Activated T-helper 17 cell treated with anti-CD3 and anti-CD28 coated beads, Interleukin-2, amount 50 U/mL, for 72 hours (primary cell): ENCODE data around the gene PERCC1. TPM values are rescaled to one million over a fixed set of nuclear protein-coding genes. Genes with fewer than 3 reads are reported as not detected.
"Not testable (repeated sequence)": the region's sequence is repeated elsewhere in the genome, so short reads cannot be mapped to it uniquely, and the experiment has no call there.

Source experiments
- ATAC-seq: fragments of 150-1000 bp; cut with Tn5 transposase; replicated peaks from 2 replicates; pipeline ENCODE4 v1.10.0; 2021; ENCODE audit warnings: mild to moderate bottlenecking, moderate library complexity
- H3K27ac Mint-ChIP-seq: one replicate; pipeline ENCODE4 v1.8.0; 2022; ENCODE audit warnings: mixed read lengths
- H3K27me3 Mint-ChIP-seq: one replicate; pipeline ENCODE4 v1.8.0; 2022; ENCODE audit warnings: mixed read lengths
- H3K36me3 Mint-ChIP-seq: one replicate; pipeline ENCODE4 v1.8.0; 2022; ENCODE audit warnings: low read depth, mild to moderate bottlenecking, mixed read lengths
- H3K4me1 Mint-ChIP-seq: one replicate; pipeline ENCODE4 v1.8.0; 2022; ENCODE audit warnings: mixed read lengths
- H3K4me3 Mint-ChIP-seq: one replicate; pipeline ENCODE4 v1.8.0; 2022; ENCODE audit warnings: mild to moderate bottlenecking, mixed read lengths
- H3K9me3 Mint-ChIP-seq: one replicate; pipeline ENCODE4 v1.8.0; 2022; ENCODE audit warnings: mixed read lengths
- total RNA-seq, 2 donors: library from RNA; stranded (reverse); gene quantifications; one replicate each; pipeline ENCODE4 v1.2.3, GENCODE V29; 2022

Gene PERCC1
- total RNA-seq, 2 donors from 2014 or later = not detected

DNA sequence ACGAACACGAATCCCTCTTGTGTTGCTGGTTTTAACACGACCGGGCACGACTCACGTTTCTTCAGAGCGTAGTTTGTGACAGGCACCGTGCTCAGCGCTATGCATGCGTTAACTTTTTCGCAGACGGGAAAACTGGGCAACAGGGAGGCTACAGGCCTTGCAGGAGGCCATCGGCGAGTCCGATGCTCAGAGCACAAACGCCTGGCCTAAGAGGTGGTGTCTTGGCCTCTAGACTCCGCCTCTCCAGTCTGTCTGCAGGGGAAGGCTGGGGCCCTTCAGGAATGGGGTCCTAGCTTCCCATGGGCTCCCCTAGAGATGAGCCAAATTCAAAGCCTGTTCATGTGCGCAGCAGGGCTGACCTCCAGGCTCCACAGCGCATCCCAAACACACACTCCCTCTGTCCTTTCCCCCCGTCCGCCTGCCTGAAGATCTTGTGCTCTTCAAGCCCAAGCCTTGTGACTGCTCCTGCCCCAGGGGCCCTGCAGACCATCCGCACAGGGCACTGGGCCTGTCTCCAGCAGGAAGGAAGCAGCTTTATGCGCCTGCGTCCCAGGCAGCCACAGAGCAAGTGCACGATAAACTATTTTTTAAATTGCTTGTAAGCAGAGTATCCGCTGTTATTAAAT lies 40.8 kb downstream of the PERCC1 start:
- no peak overlapping the region for H3K4me3 Mint-ChIP-seq
- H3K4me1 Mint-ChIP-seq = peaks cover 10% of the 10 kb centered on the region
- H3K27me3 Mint-ChIP-seq = no peaks in the 10 kb centered on the region
- no peak for ATAC-seq
- H3K36me3 Mint-ChIP-seq = no peaks in the 10 kb centered on the region
- no peak overlapping the region for H3K27ac Mint-ChIP-seq
- H3K9me3 Mint-ChIP-seq = no peaks in the 10 kb centered on the region

GRCh38 chr16:1472974-1473373 lies 42.1 kb downstream of the PERCC1 start:
- no peak for ATAC-seq
- Mint-ChIP-seq H3K4me1 (peaks cover 10% of the 10 kb centered on the region), H3K9me3 (no peaks in the 10 kb centered on the region), H3K36me3 (no peaks in the 10 kb centered on the region), H3K4me3 (peak overlapping the region; percentile 48), H3K27me3 (no peaks in the 10 kb centered on the region), H3K27ac (no peak overlapping the region)

DNA sequence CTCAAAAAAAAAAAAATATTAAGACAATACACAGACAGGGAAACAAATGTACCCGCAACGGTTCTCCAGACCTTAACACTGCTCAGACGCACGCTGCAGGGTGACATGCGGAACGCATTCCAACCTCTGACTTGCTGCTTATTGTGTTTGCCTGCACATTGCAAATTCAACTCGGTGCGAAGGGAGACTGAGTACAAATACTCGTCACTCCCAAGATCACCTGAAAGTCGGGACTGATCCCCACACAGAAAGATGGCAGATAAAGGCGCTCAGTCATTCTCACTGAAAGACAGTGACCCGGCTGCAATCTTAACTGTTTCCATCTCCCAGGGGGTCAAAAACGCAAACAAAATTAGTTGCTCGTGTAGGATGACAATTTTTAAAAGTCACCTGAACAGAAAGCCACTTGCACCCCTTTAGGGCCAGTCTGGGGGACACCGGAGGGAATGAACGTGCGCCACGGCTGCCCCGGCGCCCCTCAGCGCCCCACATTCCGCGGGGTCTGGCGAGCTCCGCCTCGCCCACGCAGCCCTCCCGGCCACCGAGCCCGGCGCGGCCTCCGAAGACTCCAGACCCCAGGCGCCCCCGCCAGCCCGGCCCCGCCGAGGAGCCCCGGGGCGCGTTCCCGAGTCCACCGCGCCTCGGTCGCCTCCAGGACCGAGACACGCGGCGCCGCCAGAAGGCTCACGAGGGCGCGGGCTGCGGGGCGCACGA lies 43.4 kb downstream of the PERCC1 start:
- no peak for ATAC-seq
- no peaks in the 10 kb centered on the region for H3K36me3 Mint-ChIP-seq
- no peak overlapping the region for H3K27ac Mint-ChIP-seq
- peaks cover 10% of the 10 kb centered on the region for H3K4me1 Mint-ChIP-seq
- peak overlapping the region; percentile 74 for H3K4me3 Mint-ChIP-seq
- no peaks in the 10 kb centered on the region for H3K27me3 Mint-ChIP-seq
- H3K9me3 Mint-ChIP-seq = no peaks in the 10 kb centered on the region

DNA sequence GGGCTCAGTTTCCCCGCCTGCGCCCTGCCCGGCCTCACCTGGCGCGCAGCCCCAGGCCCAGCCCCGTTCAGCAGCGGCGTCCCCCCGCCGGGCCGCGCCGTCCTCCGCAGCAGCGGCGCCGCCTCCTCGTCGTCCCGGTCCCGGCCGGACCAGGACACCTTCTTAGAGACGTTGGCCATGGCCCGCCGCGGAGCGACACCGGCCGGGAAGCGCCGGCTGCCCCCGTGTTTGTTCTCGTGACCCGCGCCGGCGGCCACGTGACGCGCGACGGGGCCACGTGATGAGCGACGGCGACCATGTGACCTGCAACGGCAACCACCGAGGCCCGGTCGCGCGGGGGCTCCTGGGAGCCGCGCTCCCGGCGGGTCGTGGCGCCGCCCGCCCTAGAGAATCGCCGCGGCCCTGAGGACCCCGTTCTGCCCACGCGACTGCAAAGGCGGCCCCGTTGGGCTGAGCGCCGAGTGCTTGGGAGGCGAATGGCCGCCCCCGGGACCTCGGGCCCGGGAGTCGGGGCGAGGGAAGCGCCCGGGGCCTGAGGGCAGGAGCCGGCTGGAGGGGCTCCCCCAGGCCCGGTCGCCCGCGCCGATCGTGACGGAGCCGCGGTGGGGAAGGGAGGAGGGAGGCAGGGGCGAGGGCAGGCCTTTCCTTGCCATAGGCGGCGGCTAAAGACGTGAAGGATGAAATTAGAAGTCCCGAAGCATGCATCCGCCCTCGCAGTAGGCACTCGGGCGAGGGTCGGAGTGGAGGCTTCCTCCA lies 44.1 kb downstream of the PERCC1 start, which contains the start of gene CLCN7:
Gene CLCN7 (minus strand): TSS at position 233 of the 756 bp plus-strand sequence. CDS start 54 bp downstream, at position 179.
- Mint-ChIP-seq H3K9me3 (no peaks in the 10 kb centered on the region), H3K4me3 (peak within 1 kb of the TSS; percentile 74), H3K36me3 (no peaks in the 10 kb centered on the region), H3K4me1 (peaks cover 10% of the 10 kb centered on the region), H3K27me3 (no peaks in the 10 kb centered on the region), H3K27ac (peak within 1 kb of the TSS; percentile 78)
- peak; percentile 98 for ATAC-seq

- no peaks in the 10 kb centered on the region for H3K27me3 Mint-ChIP-seq
- H3K36me3 Mint-ChIP-seq = no peaks in the 10 kb centered on the region
- H3K4me3 Mint-ChIP-seq = peak overlapping the region; percentile 73
- H3K4me1 Mint-ChIP-seq = peaks cover 10% of the 10 kb centered on the region
- H3K9me3 Mint-ChIP-seq = no peaks in the 10 kb centered on the region
- peak overlapping the region; percentile 78 for H3K27ac Mint-ChIP-seq
- no peak for ATAC-seq
Measured at GRCh38 chr16:1475552-1476114, 44.8 kb downstream of the PERCC1 start.

- Mint-ChIP-seq H3K27me3 (no peaks in the 10 kb centered on the region), H3K9me3 (no peaks in the 10 kb centered on the region), H3K4me3 (no peak overlapping the region), H3K36me3 (no peaks in the 10 kb centered on the region), H3K4me1 (peaks cover 6% of the 10 kb centered on the region), H3K27ac (no peak overlapping the region)
- no peak for ATAC-seq
Measured at GRCh38 chr16:1477033-1477432, 46.2 kb downstream of the PERCC1 start.

- H3K4me1 Mint-ChIP-seq, H3K36me3 Mint-ChIP-seq, ATAC-seq, H3K9me3 Mint-ChIP-seq, H3K4me3 Mint-ChIP-seq, H3K27ac Mint-ChIP-seq, H3K27me3 Mint-ChIP-seq: not testable (repeated sequence)
Measured at GRCh38 chr16:1478937-1479336, 48.1 kb downstream of the PERCC1 start.

- ATAC-seq = no peak
- H3K4me1 Mint-ChIP-seq = no peaks in the 10 kb centered on the region
- H3K9me3 Mint-ChIP-seq = no peaks in the 10 kb centered on the region
- H3K27me3 Mint-ChIP-seq = no peaks in the 10 kb centered on the region
- H3K4me3 Mint-ChIP-seq = no peak overlapping the region
- no peaks in the 10 kb centered on the region for H3K36me3 Mint-ChIP-seq
- no peak overlapping the region for H3K27ac Mint-ChIP-seq
Measured at GRCh38 chr16:1481906-1482835, 51.3 kb downstream of the PERCC1 start.

Other genes starting within 250 kb of the PERCC1 start
- gene TPSG1, start 205.8 kb upstream of the PERCC1 start, total RNA-seq = not detected
- gene TPSB2, start 200.9 kb upstream of the PERCC1 start, total RNA-seq = not detected
- under 1 TPM; 0.29 to 0.32 TPM for gene TPSAB1, start 190.4 kb upstream of the PERCC1 start, total RNA-seq
- gene TPSD1, start 175.0 kb upstream of the PERCC1 start, total RNA-seq = not detected
- gene UBE2I, start 121.4 kb upstream of the PERCC1 start, total RNA-seq = 100 to 1,000 TPM; 204 to 206 TPM
- gene BAIAP3, start 97.4 kb upstream of the PERCC1 start, total RNA-seq = 1 to 10 TPM in 1 of 2 donors, under 1 TPM in 1; 0.71 to 2.2 TPM
- gene TSR3, start 79.2 kb upstream of the PERCC1 start, total RNA-seq = 10 to 100 TPM; 36.7 to 64.2 TPM
- gene GNPTG, start 79.1 kb upstream of the PERCC1 start, total RNA-seq = 10 to 100 TPM; 22.6 to 24.4 TPM
- 10 to 100 TPM; 36.4 to 76.4 TPM for gene UNKL, start 16.4 kb upstream of the PERCC1 start, total RNA-seq
- 10 to 100 TPM; 12.1 to 23.1 TPM for gene UQCC4, start 10.3 kb upstream of the PERCC1 start, total RNA-seq
- gene CCDC154, start 13.5 kb downstream of the PERCC1 start, total RNA-seq = 1 to 10 TPM; 2.1 to 3.7 TPM
- gene CLCN7, start 44.0 kb downstream of the PERCC1 start, total RNA-seq = 10 to 100 TPM; 44.8 to 63.9 TPM
- gene PTX4, start 57.9 kb downstream of the PERCC1 start, total RNA-seq = not detected
- gene TELO2, start 62.3 kb downstream of the PERCC1 start, total RNA-seq = 10 to 100 TPM; 49.2 to 67.9 TPM
- gene TMEM204, start 102.6 kb downstream of the PERCC1 start, total RNA-seq = 10 to 100 TPM; 14.3 to 22.5 TPM
- gene IFT140, start 181.0 kb downstream of the PERCC1 start, total RNA-seq = 10 to 100 TPM; 11.9 to 19.9 TPM
- gene CRAMP1, start 181.3 kb downstream of the PERCC1 start, total RNA-seq = 10 to 100 TPM; 12.0 to 20.6 TPM
- gene JPT2, start 247.2 kb downstream of the PERCC1 start, total RNA-seq = 10 to 100 TPM; 55.9 to 85.1 TPM